BE2C (cell line): Measurements from ENCODE around the gene TMEFF2.

Experiments used
- DNase-seq: peaks from one replicate; pipeline ENCODE4 v3.0.0-alpha.2; 2020
- H3K27me3 ChIP-seq: fragments of 250-450 bp; sonication (Bioruptor Pico); 2 replicates; pipeline ENCODE4 v1.5.1; 2020; ENCODE audit warnings: mild to moderate bottlenecking
- H3K36me3 ChIP-seq: fragments of 250-450 bp; sonication (Bioruptor Pico); 2 replicates; pipeline ENCODE4 v1.5.1; 2020; ENCODE audit warnings: mild to moderate bottlenecking
- H3K4me1 ChIP-seq: fragments of 250-450 bp; sonication (Bioruptor Pico); 2 replicates; pipeline ENCODE4 v1.5.1; 2020
- H3K4me3 ChIP-seq: 2 replicates; pipeline ENCODE4 v1.5.1; 2011; ENCODE audit warnings: low read depth, low read length
- H3K9me3 ChIP-seq: fragments of 250-450 bp; sonication (Bioruptor Pico); 2 replicates; pipeline ENCODE4 v1.5.1; 2020
- TF ChIP-seq, protein P1 (sequence below): IDR thresholded peaks from 2 replicates; pipeline ENCODE4 v1.5.1; 2012; ENCODE audit warnings: mild to moderate bottlenecking, low read depth, low read length

The TMEFF2 gene

DNA sequence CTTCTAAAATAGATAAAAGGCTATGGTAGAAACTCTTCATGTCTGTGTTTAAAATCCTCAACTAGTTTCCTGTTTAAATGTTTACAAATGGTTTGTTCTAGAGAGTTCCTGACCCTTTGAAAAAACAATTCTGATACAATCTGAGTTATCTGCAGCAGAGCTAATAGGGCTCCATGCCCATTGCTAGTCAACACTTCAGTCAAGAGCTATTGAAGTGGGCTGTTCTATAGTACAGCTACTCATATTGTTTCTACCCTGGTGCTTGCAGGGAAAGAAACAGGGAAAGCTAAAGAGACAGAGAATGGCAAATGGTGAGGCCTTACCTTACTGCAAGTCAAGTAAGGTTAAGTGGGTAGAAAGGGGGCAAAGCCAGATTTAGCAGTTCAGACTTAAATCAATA lies 235.5 kb downstream of the TMEFF2 start:
- no peaks in the 10 kb centered on the region for H3K9me3 ChIP-seq

DNA sequence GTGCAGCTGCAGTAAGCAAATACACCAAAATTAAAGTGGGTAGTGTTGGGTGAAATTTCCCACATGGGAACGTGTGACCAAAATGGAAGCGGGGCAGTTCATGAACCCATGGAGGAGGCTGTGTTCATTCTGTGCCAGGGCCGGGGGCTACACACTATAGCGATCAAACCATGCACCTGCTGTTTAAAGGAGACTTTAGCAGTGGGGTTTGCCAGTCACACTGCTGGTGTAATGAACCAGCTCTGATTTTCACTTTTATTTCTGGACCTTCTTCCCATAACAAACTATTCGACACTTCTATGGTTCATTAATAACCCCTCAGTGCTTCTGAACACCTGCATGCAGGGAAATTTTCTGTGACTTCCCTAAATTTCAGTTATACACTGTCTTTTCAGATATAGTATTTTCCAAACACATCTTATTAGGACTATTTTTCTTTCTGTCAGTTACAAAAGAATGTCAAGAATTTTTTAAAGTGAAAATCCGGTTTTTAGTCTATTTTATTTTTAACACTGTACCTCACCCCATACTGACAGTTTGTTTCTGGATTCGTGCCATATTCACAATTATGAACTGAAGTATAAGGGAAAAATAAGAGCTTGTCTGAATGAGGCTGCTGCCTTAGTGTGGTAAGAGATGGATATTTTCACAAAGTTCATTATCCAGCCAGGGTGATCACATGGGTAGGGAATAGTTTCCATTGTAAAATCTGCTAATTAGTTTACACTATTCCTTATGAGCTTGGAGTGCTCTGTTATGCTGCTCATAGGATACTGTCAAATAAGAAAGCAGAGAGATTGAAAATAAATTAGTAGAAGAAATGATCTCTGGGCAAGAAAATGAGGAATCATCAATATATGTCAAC lies 236.5 kb downstream of the TMEFF2 start:
- TF ChIP-seq, protein P1, sequence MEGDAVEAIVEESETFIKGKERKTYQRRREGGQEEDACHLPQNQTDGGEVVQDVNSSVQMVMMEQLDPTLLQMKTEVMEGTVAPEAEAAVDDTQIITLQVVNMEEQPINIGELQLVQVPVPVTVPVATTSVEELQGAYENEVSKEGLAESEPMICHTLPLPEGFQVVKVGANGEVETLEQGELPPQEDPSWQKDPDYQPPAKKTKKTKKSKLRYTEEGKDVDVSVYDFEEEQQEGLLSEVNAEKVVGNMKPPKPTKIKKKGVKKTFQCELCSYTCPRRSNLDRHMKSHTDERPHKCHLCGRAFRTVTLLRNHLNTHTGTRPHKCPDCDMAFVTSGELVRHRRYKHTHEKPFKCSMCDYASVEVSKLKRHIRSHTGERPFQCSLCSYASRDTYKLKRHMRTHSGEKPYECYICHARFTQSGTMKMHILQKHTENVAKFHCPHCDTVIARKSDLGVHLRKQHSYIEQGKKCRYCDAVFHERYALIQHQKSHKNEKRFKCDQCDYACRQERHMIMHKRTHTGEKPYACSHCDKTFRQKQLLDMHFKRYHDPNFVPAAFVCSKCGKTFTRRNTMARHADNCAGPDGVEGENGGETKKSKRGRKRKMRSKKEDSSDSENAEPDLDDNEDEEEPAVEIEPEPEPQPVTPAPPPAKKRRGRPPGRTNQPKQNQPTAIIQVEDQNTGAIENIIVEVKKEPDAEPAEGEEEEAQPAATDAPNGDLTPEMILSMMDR = no peak
- Histone ChIP-seq H3K27me3 (no peaks in the 10 kb centered on the region), H3K4me3 (no peak overlapping the region), H3K36me3 (no peaks in the 10 kb centered on the region), H3K4me1 (no peaks in the 10 kb centered on the region), H3K9me3 (no peaks in the 10 kb centered on the region)
- no peak for DNase-seq

More for the DNA sequence above, 235.5 kb downstream of the TMEFF2 start:
- Histone ChIP-seq H3K36me3 (no peaks in the 10 kb centered on the region), H3K4me1 (no peaks in the 10 kb centered on the region), H3K4me3 (no peak overlapping the region), H3K27me3 (no peaks in the 10 kb centered on the region)
- TF ChIP-seq, protein P1 = no peak
- DNase-seq = no peak

DNA sequence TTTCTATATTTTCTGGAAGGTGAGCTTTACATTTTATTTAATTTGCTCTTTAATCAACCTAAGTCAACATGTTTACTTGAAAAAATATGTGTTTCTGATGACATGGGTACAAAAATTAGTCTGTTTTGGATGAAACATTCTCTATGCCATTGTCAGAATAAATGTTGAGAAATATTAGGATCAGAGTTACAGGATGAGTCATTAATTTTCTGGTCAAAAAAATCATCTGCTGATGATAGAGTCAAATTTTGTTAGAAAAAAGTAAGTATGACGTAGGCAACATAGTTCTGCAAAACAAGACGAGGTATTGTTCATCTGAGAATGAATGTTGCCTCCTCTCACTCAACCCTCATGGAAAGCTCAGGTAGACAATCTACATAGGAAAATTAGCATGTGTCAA lies 240.3 kb downstream of the TMEFF2 start:
- no peaks in the 10 kb centered on the region; the same call in 1 of the 2 replicates for H3K4me1 ChIP-seq
- TF ChIP-seq, protein P1 = no peak
- no peaks in the 10 kb centered on the region for H3K36me3 ChIP-seq
- no peaks in the 10 kb centered on the region for H3K27me3 ChIP-seq
- H3K9me3 ChIP-seq = no peaks in the 10 kb centered on the region
- DNase-seq = no peak
- no peak overlapping the region for H3K4me3 ChIP-seq

DNA sequence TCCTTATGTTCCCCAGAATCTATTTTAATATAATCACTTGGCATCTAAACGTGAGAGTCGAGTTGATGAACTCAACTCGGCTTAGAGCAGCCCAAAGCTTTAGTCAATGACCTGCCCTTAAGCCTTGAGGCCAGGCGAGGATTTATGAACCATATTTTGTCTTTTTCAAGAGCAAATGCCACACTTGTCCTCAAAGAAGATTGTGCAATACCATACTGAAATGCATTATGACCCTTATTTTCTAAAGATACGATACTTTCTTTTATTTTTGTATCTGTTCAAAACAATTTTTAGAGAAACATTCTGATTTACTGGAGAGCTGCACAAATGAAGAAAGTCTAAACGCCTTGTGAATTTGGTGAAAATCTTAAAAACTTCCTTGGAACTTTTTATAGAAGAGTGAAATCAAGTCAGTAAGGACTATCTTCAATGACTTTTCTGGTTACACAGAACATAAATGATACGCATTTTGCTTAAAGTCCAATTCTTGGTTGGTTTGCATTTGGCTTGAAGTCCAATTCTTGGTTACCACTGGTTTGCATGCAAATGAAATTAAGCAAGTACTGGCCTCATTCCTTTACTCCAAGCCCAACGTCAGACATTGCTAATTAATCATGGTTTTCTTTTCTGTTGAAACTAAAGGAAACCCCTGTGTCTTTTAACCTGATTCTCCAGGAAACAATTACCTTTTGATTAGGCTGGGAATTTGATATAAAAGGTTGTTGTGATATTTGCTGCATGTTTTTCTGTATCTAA lies 242.0 kb downstream of the TMEFF2 start:
- TF ChIP-seq, protein P1 = no peak
- Histone ChIP-seq H3K4me3 (no peak overlapping the region), H3K27me3 (no peaks in the 10 kb centered on the region), H3K9me3 (no peaks in the 10 kb centered on the region), H3K4me1 (no peaks in the 10 kb centered on the region; the same call in 1 of the 2 replicates), H3K36me3 (no peaks in the 10 kb centered on the region)
- DNase-seq = no peak

DNA sequence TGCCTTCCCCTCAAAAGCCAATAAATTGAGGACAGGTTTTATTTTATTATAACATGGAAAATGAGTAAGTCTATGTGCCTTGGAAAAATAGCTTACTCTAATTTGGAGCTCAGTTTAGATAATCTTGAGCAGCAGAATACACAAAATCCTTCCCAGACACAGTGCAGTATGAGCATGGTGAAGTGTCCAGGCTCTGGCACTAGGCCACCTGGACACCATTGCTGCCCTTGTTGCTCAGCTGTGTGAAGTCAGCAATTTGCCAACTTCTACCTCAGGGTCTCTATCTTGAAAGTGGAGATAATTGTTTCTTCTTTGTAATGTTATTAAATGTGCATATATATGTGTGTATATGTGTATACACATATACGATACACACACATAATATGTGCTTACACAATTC lies 242.9 kb downstream of the TMEFF2 start:
- TF ChIP-seq, protein P1 = no peak
- Histone ChIP-seq H3K9me3 (no peaks in the 10 kb centered on the region), H3K4me1 (no peaks in the 10 kb centered on the region; the same call in 1 of the 2 replicates), H3K27me3 (no peaks in the 10 kb centered on the region), H3K4me3 (no peak overlapping the region), H3K36me3 (no peaks in the 10 kb centered on the region)
- DNase-seq = no peak

DNA sequence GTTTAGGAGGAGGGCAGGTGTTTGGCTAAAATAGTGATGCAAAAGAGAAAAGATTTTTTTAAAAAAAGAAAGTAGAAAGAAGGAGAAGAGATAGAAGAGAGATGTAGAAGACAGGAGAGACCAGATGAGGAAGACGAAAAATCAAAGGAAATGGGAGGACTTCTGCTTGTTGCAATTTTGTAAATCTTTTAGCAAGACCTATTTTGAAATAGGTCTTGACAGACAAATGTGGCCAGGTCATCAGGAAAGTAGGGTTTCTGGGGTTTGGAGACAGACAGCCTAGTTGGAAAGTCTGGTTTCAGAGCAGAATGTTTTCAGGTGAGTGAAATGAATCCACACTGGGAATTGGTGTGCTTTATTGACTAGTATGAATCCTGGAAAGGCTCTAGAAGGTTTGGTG lies 243.4 kb downstream of the TMEFF2 start:
- H3K36me3 ChIP-seq = no peaks in the 10 kb centered on the region
- DNase-seq = no peak
- H3K9me3 ChIP-seq = no peaks in the 10 kb centered on the region
- no peaks in the 10 kb centered on the region for H3K27me3 ChIP-seq
- TF ChIP-seq, protein P1 = no peak
- H3K4me3 ChIP-seq = no peak overlapping the region
- no peaks in the 10 kb centered on the region; the same call in 1 of the 2 replicates for H3K4me1 ChIP-seq
